Choroid plexus epithelial cell (primary cell): Measurements from ENCODE around the gene TBC1D3C.
"Not testable (repeated sequence)": the region's sequence is repeated elsewhere in the genome, so short reads cannot be mapped to it uniquely, and the experiment has no call there.

Experiments used
- DNase-seq: peaks from one replicate; pipeline ENCODE4 v3.0.0-alpha.2; 2010; ENCODE audit warnings: low read depth
- H3K4me3 ChIP-seq: 2 replicates; pipeline ENCODE4 v1.5.1; 2011; ENCODE audit warnings: low read depth, mild to moderate bottlenecking, control low read depth, low read length, moderate library complexity

TBC1D3C gene

GRCh38 chr17:38068534-38068933, at the start of gene TBC1D3C:
Gene TBC1D3C (minus strand): TSS chr17:38068634. CDS start chr17:38067066, 1,568 bp downstream.
- DNase-seq, H3K4me3 ChIP-seq: not testable (repeated sequence)

GRCh38 chr17:38099262-38099661, 30.8 kb upstream of the TBC1D3C start:
- H3K4me3 ChIP-seq, DNase-seq: not testable (repeated sequence)

- DNase-seq, H3K4me3 ChIP-seq: not testable (repeated sequence)
Measured at GRCh38 chr17:38094059-38094694, 25.7 kb upstream of the TBC1D3C start.

- DNase-seq, H3K4me3 ChIP-seq: not testable (repeated sequence)
Measured at GRCh38 chr17:38088120-38088519, 19.7 kb upstream of the TBC1D3C start.

- H3K4me3 ChIP-seq, DNase-seq: not testable (repeated sequence)
Measured at GRCh38 chr17:38087344-38087743, 18.9 kb upstream of the TBC1D3C start.
